HepG2 (cell line): ENCODE measurements around the gene TWNK. TPM values are rescaled to one million over a fixed set of nuclear protein-coding genes. Genes with fewer than 3 reads are reported as not detected.

Experiments
- CC2D1A ChIP-seq: sonication (generic); formaldehyde crosslinking; IDR thresholded peaks from 2 replicates; pipeline ENCODE4 v1.8.1; 2023; ENCODE audit warnings: mild to moderate bottlenecking, missing genetic modification reagents
- CCDC6 ChIP-seq: sonication (generic); formaldehyde crosslinking; IDR thresholded peaks from 2 replicates; pipeline ENCODE4 v1.8.1; 2022; ENCODE audit warnings: mild to moderate bottlenecking, missing genetic modification reagents, moderate library complexity
- CHD2 ChIP-seq: IDR thresholded peaks from 2 replicates; pipeline ENCODE4 v1.6.1; 2011; ENCODE audit warnings: low read depth, low read length, improper control_type of control experiment
- DMAP1 ChIP-seq: IDR thresholded peaks from 2 replicates; pipeline ENCODE4 v1.6.1; 2016
- KDM5B ChIP-seq: sonication (generic); formaldehyde crosslinking; IDR thresholded peaks from 2 replicates; pipeline ENCODE4 v1.4.0; 2020; ENCODE audit warnings: missing genetic modification reagents, mild to moderate bottlenecking, borderline replicate concordance
- KMT2A ChIP-seq: sonication (generic); formaldehyde crosslinking; IDR thresholded peaks from 2 replicates; pipeline ENCODE4 v1.4.0; 2020; ENCODE audit warnings: missing genetic modification reagents
- MYC ChIP-seq: sonication (generic); formaldehyde crosslinking; IDR thresholded peaks from 2 replicates; pipeline ENCODE4 v1.9.0; 2021; ENCODE audit warnings: missing genetic modification reagents, borderline replicate concordance
- NCOR1 ChIP-seq: fragments of 200-600 bp; sonication (generic); IDR thresholded peaks from 2 replicates; pipeline ENCODE4 v1.7.0; 2017; ENCODE audit warnings: antibody characterized with exemption, low read length, borderline replicate concordance
- NKX3-1 ChIP-seq: sonication (generic); formaldehyde crosslinking; IDR thresholded peaks from 2 replicates; pipeline ENCODE4 v1.5.0; 2020; ENCODE audit warnings: missing genetic modification reagents
- NR2C2 ChIP-seq: sonication (generic); formaldehyde crosslinking; IDR thresholded peaks from 2 replicates; pipeline ENCODE4 v1.4.0; 2020; ENCODE audit warnings: missing genetic modification reagents, mild to moderate bottlenecking, moderate library complexity, borderline replicate concordance
- RELA ChIP-seq: sonication (generic); formaldehyde crosslinking; IDR thresholded peaks from 2 replicates; pipeline ENCODE4 v1.4.0; 2020; ENCODE audit warnings: missing genetic modification reagents
- RFXAP ChIP-seq: sonication (generic); formaldehyde crosslinking; IDR thresholded peaks from 2 replicates; pipeline ENCODE4 v1.4.0; 2020; ENCODE audit warnings: missing genetic modification reagents, borderline replicate concordance
- SCMH1 ChIP-seq: sonication (generic); formaldehyde crosslinking; IDR thresholded peaks from 2 replicates; pipeline ENCODE4 v1.9.0; 2021; ENCODE audit warnings: missing genetic modification reagents, mild to moderate bottlenecking, borderline replicate concordance
- SKI ChIP-seq: fragments of 450-650 bp; IDR thresholded peaks from one replicate; pipeline ENCODE4 v1.6.1; 2018; ENCODE audit warnings: mild to moderate bottlenecking; ENCODE audit not compliant: partially characterized antibody
- ZNF468 ChIP-seq: sonication (generic); formaldehyde crosslinking; IDR thresholded peaks from 2 replicates; pipeline ENCODE4 v1.8.0; 2022; ENCODE audit warnings: mild to moderate bottlenecking, moderate library complexity, missing genetic modification reagents
- ZNF547 ChIP-seq: sonication (generic); formaldehyde crosslinking; IDR thresholded peaks from 2 replicates; pipeline ENCODE4 v1.5.1; 2020; ENCODE audit warnings: mild to moderate bottlenecking, missing genetic modification reagents
- ZNF678 ChIP-seq: sonication (generic); formaldehyde crosslinking; IDR thresholded peaks from 2 replicates; pipeline ENCODE4 v1.4.0; 2020; ENCODE audit warnings: mild to moderate bottlenecking, missing genetic modification reagents
- ZNF746 ChIP-seq: sonication (generic); formaldehyde crosslinking; IDR thresholded peaks from 2 replicates; pipeline ENCODE4 v1.8.0; 2022; ENCODE audit warnings: mild to moderate bottlenecking, missing genetic modification reagents
- polyA plus RNA-seq, 8 experiments: library from polyadenylated mRNA; depleted of rRNA in 3 of 8; stranded (reverse) in 7 of 8; unstranded in 1 of 8; fragments of >200 nt; fragmentation: Illumina TruSeq in 4 of 8; extraction: Trizol in 4 of 8; gene quantifications; 2 replicates each; pipeline versions ENCODE4 v1.2.1 to v1.2.3, GENCODE V29; 2011 to 2016; ENCODE audit warnings: low read depth in 4 of 8, missing spikeins in 1 of 8, mixed read lengths in 1 of 8; ENCODE audit not compliant: insufficient read depth in 1 of 8
- total RNA-seq, 5 experiments: library from RNA; depleted of rRNA; stranded (reverse); fragments of >200 nt; fragmentation: Illumina TruSeq; extraction: Trizol; gene quantifications; 2 replicates each; pipeline ENCODE4 v1.2.3, GENCODE V29; 2016; ENCODE audit warnings: low read depth in 1 of 5
- TF ChIP-seq, protein P1 (sequence below): sonication (generic); formaldehyde crosslinking; conservative IDR thresholded peaks from 2 replicates; pipeline ENCODE4 v1.4.0; 2020; ENCODE audit warnings: missing genetic modification reagents
- TF ChIP-seq, protein P2 (sequence below): sonication (generic); formaldehyde crosslinking; IDR thresholded peaks from 2 replicates; pipeline ENCODE4 v1.5.1; 2020; ENCODE audit warnings: mild to moderate bottlenecking, missing genetic modification reagents, moderate library complexity
- TF ChIP-seq, protein P3 (sequence below): conservative IDR thresholded peaks from 2 replicates; pipeline ENCODE4 v1.6.1; 2018; ENCODE audit warnings: missing genetic modification reagents

Gene TWNK
- total and polyA plus RNA-seq, 2 of the 13 experiments (the other 11 are each of a cell fraction or from before 2014, with no cell fraction given): 10.7 to 16.5 TPM

DNA sequence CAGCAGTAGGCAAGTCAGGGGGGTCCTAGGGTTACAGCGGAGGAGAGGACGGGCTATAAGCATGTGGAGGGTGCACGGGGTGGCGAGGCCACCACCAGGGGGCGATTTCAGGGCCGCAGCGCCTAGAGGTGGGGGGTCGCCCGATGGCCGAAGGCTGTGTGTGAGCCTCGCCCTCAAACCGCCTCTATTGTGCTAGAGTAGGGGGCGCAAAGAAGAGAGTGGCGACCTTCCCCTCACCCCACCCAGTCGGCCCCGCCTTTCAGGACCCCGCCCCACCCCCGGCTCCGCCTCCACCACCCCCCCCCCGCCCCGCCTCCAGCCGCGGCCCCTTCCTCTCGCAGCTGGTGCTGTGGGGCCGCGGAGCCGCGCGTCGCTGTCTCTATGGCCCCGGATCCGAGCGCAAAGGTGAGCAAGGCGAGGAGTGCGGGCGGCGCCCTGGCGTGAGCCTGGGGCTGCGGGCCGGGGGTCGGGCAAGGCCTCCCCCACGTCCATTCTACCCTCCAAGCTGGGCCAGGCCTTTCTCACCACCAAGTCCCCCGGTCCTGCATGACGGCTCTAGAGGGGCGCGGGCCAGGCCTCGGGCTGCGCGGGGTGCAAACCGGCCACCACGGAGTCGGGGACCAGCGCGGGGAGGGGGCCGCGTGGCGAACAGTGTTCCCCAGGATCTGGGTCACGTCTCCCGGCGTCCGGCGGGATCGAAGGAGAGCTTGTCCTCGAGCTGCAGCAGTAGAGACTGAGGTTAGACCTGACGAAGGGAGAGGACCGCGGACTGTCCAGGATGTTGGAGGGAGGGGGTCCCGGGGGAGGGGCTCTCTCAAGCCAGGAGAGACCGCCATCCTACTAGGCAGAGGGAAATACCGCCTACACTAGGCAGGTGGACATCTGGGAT, 17.9 kb upstream of the TWNK start, which contains the start of gene SEMA4G (continued):
- 0 out of 2 replicates have a peak, but pooled peaks have one; percentile 33 for TF ChIP-seq CC2D1A (CRISPR knock-in tag)
- TF ChIP-seq, protein P1, sequence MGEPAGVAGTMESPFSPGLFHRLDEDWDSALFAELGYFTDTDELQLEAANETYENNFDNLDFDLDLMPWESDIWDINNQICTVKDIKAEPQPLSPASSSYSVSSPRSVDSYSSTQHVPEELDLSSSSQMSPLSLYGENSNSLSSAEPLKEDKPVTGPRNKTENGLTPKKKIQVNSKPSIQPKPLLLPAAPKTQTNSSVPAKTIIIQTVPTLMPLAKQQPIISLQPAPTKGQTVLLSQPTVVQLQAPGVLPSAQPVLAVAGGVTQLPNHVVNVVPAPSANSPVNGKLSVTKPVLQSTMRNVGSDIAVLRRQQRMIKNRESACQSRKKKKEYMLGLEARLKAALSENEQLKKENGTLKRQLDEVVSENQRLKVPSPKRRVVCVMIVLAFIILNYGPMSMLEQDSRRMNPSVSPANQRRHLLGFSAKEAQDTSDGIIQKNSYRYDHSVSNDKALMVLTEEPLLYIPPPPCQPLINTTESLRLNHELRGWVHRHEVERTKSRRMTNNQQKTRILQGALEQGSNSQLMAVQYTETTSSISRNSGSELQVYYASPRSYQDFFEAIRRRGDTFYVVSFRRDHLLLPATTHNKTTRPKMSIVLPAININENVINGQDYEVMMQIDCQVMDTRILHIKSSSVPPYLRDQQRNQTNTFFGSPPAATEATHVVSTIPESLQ (CRISPR knock-in tag): no peak
- no peak for TF ChIP-seq ZNF468 (CRISPR knock-in tag)
- TF ChIP-seq ZNF547 (CRISPR knock-in tag): no peak; the same call in 1 of the 2 replicates
- no peak for TF ChIP-seq SCMH1
- peak; percentile 83 for TF ChIP-seq MYC (CRISPR knock-in tag)
- TF ChIP-seq NCOR1: no peak; the same call in 1 of the 2 replicates
- no peak for TF ChIP-seq ZNF678 (CRISPR knock-in tag)
- no peak for TF ChIP-seq RELA (CRISPR knock-in tag)
- 0 out of 2 replicates have a peak, but pooled peaks have one; percentile 49 for TF ChIP-seq NR2C2 (CRISPR knock-in tag)
- TF ChIP-seq CHD2: no peak
- TF ChIP-seq SKI: no peak
- peak; percentile 24; the same call in 1 of the 2 replicates for TF ChIP-seq CCDC6 (CRISPR knock-in tag)
- TF ChIP-seq KDM5B: peak; percentile 60
- TF ChIP-seq ZNF746 (CRISPR knock-in tag): no peak
- TF ChIP-seq NKX3-1: no peak
- TF ChIP-seq, protein P2, sequence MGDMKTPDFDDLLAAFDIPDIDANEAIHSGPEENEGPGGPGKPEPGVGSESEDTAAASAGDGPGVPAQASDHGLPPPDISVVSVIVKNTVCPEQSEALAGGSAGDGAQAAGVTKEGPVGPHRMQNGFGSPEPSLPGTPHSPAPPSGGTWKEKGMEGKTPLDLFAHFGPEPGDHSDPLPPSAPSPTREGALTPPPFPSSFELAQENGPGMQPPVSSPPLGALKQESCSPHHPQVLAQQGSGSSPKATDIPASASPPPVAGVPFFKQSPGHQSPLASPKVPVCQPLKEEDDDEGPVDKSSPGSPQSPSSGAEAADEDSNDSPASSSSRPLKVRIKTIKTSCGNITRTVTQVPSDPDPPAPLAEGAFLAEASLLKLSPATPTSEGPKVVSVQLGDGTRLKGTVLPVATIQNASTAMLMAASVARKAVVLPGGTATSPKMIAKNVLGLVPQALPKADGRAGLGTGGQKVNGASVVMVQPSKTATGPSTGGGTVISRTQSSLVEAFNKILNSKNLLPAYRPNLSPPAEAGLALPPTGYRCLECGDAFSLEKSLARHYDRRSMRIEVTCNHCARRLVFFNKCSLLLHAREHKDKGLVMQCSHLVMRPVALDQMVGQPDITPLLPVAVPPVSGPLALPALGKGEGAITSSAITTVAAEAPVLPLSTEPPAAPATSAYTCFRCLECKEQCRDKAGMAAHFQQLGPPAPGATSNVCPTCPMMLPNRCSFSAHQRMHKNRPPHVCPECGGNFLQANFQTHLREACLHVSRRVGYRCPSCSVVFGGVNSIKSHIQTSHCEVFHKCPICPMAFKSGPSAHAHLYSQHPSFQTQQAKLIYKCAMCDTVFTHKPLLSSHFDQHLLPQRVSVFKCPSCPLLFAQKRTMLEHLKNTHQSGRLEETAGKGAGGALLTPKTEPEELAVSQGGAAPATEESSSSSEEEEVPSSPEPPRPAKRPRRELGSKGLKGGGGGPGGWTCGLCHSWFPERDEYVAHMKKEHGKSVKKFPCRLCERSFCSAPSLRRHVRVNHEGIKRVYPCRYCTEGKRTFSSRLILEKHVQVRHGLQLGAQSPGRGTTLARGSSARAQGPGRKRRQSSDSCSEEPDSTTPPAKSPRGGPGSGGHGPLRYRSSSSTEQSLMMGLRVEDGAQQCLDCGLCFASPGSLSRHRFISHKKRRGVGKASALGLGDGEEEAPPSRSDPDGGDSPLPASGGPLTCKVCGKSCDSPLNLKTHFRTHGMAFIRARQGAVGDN (CRISPR knock-in tag): peak; percentile 92
- no peak for TF ChIP-seq KMT2A (CRISPR knock-in tag)
- peak; percentile 51; the same call in 1 of the 2 replicates for TF ChIP-seq DMAP1
- TF ChIP-seq, protein P3, sequence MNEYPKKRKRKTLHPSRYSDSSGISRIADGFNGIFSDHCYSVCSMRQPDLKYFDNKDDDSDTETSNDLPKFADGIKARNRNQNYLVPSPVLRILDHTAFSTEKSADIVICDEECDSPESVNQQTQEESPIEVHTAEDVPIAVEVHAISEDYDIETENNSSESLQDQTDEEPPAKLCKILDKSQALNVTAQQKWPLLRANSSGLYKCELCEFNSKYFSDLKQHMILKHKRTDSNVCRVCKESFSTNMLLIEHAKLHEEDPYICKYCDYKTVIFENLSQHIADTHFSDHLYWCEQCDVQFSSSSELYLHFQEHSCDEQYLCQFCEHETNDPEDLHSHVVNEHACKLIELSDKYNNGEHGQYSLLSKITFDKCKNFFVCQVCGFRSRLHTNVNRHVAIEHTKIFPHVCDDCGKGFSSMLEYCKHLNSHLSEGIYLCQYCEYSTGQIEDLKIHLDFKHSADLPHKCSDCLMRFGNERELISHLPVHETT (CRISPR knock-in tag): no peak
- TF ChIP-seq RFXAP (CRISPR knock-in tag): no peak; the same call in 1 of the 2 replicates
